ENCODE data around the gene S1PR1. TPM values are rescaled to one million over a fixed set of nuclear protein-coding genes. Genes with fewer than 3 reads are reported as not detected.

Gene S1PR1
- total and polyA plus RNA-seq, 2 of the 13 experiments (the other 11 are each of a cell fraction or from before 2014, with no cell fraction given): not detected

GRCh38 chr1:101280049-101280592 is 43.3 kb downstream of the S1PR1 start (continued):
- TF ChIP-seq ZFP90 (CRISPR knock-in tag; IDR thresholded peaks at IDR 0.05; ENCODE audit: borderline replicate concordance): no peak
- no peak for TF ChIP-seq ZNF441 (CRISPR knock-in tag; IDR thresholded peaks at IDR 0.05; ENCODE audit: borderline replicate concordance)
- TF ChIP-seq FOXK1 (CRISPR knock-in tag; IDR thresholded peaks at IDR 0.05; ENCODE audit: borderline replicate concordance, low read depth): no peak
- no peak for TF ChIP-seq ZNF17 (CRISPR knock-in tag; IDR thresholded peaks at IDR 0.05)
- TF ChIP-seq, protein P1, sequence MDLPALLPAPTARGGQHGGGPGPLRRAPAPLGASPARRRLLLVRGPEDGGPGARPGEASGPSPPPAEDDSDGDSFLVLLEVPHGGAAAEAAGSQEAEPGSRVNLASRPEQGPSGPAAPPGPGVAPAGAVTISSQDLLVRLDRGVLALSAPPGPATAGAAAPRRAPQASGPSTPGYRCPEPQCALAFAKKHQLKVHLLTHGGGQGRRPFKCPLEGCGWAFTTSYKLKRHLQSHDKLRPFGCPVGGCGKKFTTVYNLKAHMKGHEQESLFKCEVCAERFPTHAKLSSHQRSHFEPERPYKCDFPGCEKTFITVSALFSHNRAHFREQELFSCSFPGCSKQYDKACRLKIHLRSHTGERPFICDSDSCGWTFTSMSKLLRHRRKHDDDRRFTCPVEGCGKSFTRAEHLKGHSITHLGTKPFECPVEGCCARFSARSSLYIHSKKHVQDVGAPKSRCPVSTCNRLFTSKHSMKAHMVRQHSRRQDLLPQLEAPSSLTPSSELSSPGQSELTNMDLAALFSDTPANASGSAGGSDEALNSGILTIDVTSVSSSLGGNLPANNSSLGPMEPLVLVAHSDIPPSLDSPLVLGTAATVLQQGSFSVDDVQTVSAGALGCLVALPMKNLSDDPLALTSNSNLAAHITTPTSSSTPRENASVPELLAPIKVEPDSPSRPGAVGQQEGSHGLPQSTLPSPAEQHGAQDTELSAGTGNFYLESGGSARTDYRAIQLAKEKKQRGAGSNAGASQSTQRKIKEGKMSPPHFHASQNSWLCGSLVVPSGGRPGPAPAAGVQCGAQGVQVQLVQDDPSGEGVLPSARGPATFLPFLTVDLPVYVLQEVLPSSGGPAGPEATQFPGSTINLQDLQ (CRISPR knock-in tag; IDR thresholded peaks at IDR 0.05): no peak
- TF ChIP-seq ATRX (CRISPR knock-in tag; IDR thresholded peaks at IDR 0.05; ENCODE audit: borderline replicate concordance): no peak
- no peak for TF ChIP-seq ZNF615 (CRISPR knock-in tag; IDR thresholded peaks at IDR 0.05; ENCODE audit: borderline replicate concordance)
- TF ChIP-seq LCORL (IDR thresholded peaks at IDR 0.05): no peak
- TF ChIP-seq LCORL (CRISPR knock-in tag; IDR thresholded peaks at IDR 0.05): no peak
- TF ChIP-seq, protein P2, sequence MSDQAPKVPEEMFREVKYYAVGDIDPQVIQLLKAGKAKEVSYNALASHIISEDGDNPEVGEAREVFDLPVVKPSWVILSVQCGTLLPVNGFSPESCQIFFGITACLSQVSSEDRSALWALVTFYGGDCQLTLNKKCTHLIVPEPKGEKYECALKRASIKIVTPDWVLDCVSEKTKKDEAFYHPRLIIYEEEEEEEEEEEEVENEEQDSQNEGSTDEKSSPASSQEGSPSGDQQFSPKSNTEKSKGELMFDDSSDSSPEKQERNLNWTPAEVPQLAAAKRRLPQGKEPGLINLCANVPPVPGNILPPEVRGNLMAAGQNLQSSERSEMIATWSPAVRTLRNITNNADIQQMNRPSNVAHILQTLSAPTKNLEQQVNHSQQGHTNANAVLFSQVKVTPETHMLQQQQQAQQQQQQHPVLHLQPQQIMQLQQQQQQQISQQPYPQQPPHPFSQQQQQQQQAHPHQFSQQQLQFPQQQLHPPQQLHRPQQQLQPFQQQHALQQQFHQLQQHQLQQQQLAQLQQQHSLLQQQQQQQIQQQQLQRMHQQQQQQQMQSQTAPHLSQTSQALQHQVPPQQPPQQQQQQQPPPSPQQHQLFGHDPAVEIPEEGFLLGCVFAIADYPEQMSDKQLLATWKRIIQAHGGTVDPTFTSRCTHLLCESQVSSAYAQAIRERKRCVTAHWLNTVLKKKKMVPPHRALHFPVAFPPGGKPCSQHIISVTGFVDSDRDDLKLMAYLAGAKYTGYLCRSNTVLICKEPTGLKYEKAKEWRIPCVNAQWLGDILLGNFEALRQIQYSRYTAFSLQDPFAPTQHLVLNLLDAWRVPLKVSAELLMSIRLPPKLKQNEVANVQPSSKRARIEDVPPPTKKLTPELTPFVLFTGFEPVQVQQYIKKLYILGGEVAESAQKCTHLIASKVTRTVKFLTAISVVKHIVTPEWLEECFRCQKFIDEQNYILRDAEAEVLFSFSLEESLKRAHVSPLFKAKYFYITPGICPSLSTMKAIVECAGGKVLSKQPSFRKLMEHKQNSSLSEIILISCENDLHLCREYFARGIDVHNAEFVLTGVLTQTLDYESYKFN (CRISPR knock-in tag; conservative IDR thresholded peaks at IDR 0.05): no peak
- TF ChIP-seq TAF15 (IDR thresholded peaks at IDR 0.05; ENCODE audit: low read depth, low read length, poor library complexity, severe bottlenecking): no peak
- TF ChIP-seq ZNF256 (CRISPR knock-in tag; conservative IDR thresholded peaks at IDR 0.05): no peak
- TF ChIP-seq RFX1 (IDR thresholded peaks at IDR 0.05): no peak
- no peak for TF ChIP-seq ETV6 (CRISPR knock-in tag; conservative IDR thresholded peaks at IDR 0.05)
- TF ChIP-seq, protein P3, sequence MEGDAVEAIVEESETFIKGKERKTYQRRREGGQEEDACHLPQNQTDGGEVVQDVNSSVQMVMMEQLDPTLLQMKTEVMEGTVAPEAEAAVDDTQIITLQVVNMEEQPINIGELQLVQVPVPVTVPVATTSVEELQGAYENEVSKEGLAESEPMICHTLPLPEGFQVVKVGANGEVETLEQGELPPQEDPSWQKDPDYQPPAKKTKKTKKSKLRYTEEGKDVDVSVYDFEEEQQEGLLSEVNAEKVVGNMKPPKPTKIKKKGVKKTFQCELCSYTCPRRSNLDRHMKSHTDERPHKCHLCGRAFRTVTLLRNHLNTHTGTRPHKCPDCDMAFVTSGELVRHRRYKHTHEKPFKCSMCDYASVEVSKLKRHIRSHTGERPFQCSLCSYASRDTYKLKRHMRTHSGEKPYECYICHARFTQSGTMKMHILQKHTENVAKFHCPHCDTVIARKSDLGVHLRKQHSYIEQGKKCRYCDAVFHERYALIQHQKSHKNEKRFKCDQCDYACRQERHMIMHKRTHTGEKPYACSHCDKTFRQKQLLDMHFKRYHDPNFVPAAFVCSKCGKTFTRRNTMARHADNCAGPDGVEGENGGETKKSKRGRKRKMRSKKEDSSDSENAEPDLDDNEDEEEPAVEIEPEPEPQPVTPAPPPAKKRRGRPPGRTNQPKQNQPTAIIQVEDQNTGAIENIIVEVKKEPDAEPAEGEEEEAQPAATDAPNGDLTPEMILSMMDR (CRISPR knock-in tag; IDR thresholded peaks at IDR 0.05): no peak
